Lower leg skin (tissue), 4 donors: ENCODE data around the gene DOHH. TPM values are rescaled to one million over a fixed set of nuclear protein-coding genes. Genes with fewer than 3 reads are reported as not detected.
"Not testable (repeated sequence)": the region's sequence is repeated elsewhere in the genome, so short reads cannot be mapped to it uniquely, and the experiment has no call there.

ENCODE experiments used
- DNase-seq, 2 donors: peaks; one replicate each; pipeline ENCODE4 v3.0.0-alpha.2; 2019; ENCODE audit warnings: low spot score in 2 of 2
- H3K4me3 ChIP-seq: fragments of 200-600 bp; sonication (generic); 2 replicates; pipeline ENCODE4 v1.5.1; 2017; ENCODE audit warnings: mild to moderate bottlenecking, low read depth; ENCODE audit not compliant: poor library complexity, severe bottlenecking
- CTCF ChIP-seq, 3 donors: fragments of 450-650 bp; IDR thresholded peaks; one replicate each; pipeline ENCODE4 v1.5.1; 2016; ENCODE audit warnings: antibody characterized with exemption in 3 of 3, mild to moderate bottlenecking in 3 of 3, moderate library complexity in 2 of 3
- POLR2A ChIP-seq, 2 donors: fragments of 450-650 bp; IDR thresholded peaks; one replicate each; pipeline ENCODE4 v1.6.1; 2016 to 2017; ENCODE audit warnings: antibody characterized with exemption in 2 of 2, mild to moderate bottlenecking in 1 of 2, moderate library complexity in 1 of 2
- WGBS, 2 donors: methylation state at CpG; one replicate each; pipeline ENCODE4 v1.1.5; 2018; 5-methylcytosine and 5-hydroxymethylcytosine counted together
- intact Hi-C: fragments of 100-400 bp; cut with DNase I; formaldehyde crosslinking; loops from one replicate; pipeline ENCODE4 v1.15.0; 2023; ENCODE audit warnings: low total_unique reads
- total RNA-seq, 4 donors: library from RNA; depleted of rRNA; stranded (reverse); fragments of >200 nt; gene quantifications; one replicate each; pipeline ENCODE4 v1.1.0, GENCODE V29; 2016

Gene DOHH
- total RNA-seq, 4 donors from 2014 or later, result 20.4 to 28.4 (median 24.1) TPM

DNA sequence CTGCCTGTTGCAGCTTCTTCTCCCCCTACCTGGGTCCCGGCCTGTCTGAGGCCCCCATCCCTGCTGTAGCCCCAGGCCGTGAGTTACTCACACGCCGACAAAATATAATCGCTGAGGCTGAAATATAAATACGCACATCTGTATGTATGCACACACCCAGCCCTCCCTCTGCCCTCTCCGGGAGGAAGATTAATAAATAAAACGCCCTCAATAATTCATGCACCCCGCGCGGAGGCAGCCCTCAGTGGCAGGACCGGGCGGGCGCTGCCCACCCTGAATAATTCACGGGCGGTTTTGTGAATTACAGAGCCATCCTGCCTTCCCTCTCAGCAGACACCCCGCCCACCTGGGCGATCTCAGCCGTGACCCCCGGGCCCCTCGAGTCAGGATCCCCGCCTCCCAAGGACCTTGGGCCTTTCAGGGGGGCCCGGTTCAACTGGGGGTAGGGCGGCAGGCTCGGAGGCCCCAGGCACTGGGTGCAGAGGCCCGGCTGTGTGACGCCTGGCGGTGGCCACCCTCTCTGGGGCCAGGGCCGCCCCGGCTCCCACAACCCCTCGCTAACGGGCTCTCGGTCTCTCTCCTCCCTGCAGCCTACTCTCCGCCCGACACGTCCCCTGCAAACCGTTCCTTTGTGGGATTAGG, 44.4 kb downstream of the DOHH start:
- TF ChIP-seq POLR2A (IDR thresholded peaks at IDR 0.05) (no peak), CTCF (IDR thresholded peaks at IDR 0.05) (no peak)
- no peak overlapping the region for H3K4me3 ChIP-seq
- 79 to 82% methylated on average over 33 to 37 of the region's 37 CpGs for WGBS, 2 donors
- DNase-seq, result no peak
- intact Hi-C loops, result no loop called here

GRCh38 chr19:3455393-3455955, 45.0 kb downstream of the DOHH start:
- intact Hi-C loops, result no loop called here
- no peak overlapping the region for H3K4me3 ChIP-seq
- 81 to 90% methylated on average over 7 of the region's 7 CpGs for WGBS, 2 donors
- TF ChIP-seq CTCF (IDR thresholded peaks at IDR 0.05) (no peak), POLR2A (IDR thresholded peaks at IDR 0.05) (no peak)
- DNase-seq, result no peak

DNA sequence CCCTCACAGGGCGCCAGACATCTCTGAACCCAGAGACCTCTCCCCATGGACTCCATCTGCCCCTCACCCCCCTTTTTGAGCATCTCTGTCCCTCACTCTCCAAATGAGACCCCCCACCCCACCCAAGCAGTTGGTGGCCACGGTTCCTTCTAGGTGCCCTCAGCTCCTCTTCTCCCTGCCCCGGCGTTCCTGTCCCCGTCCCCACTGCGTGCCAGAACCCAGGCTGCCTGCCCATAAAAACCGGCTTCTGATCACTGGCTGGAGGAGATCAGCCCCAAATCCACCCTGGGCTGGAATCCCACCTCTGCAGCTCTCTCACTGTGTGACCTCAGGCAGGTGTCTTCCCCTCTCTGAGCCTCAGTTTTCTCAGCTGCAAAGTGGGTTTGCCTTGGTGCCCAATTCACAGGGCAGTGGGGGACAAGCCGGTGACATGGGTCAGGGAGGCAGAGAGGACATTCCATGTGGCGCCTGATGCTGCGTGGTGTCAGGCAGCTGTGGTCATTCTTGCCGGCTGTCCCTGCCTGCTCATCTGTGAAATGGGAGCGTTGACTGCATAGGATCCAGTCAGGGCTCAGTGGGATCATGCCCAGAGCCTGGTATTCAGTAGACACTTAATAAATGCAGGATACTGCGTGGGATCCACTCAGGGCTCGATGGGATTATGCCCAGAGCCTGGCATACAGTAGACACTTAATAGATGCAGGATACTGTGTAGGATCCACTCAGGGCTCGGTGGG, 45.6 kb downstream of the DOHH start:
- TF ChIP-seq CTCF (IDR thresholded peaks at IDR 0.05) (no peak), POLR2A (IDR thresholded peaks at IDR 0.05) (no peak)
- 95 to 97% methylated on average over 15 of the region's 15 CpGs for WGBS, 2 donors
- intact Hi-C loops, result no loop called here

GRCh38 chr19:3453840-3454239, 46.6 kb downstream of the DOHH start:
- 86 to 87% methylated on average over 22 to 23 of the region's 25 CpGs for WGBS, 2 donors
- no peak for DNase-seq
- TF ChIP-seq CTCF (IDR thresholded peaks at IDR 0.05), result no peak
- no peak for TF ChIP-seq POLR2A (IDR thresholded peaks at IDR 0.05)
- intact Hi-C loops, result no loop called here
- H3K4me3 ChIP-seq, result no peak overlapping the region

More for the DNA sequence above, 45.6 kb downstream of the DOHH start:
- H3K4me3 ChIP-seq, result no peak overlapping the region
- no peak for DNase-seq

GRCh38 chr19:3452942-3453214, 47.6 kb downstream of the DOHH start:
- H3K4me3 ChIP-seq, intact Hi-C loops, DNase-seq: not testable (repeated sequence)
- 98% methylated on average over 10 of the region's 10 CpGs for WGBS, 2 donors

- WGBS, 2 donors, result 90 to 92% methylated on average over 38 of the region's 38 CpGs
- intact Hi-C loops, result no loop called here
- H3K4me3 ChIP-seq, result no peak overlapping the region
- DNase-seq, result no peak
- no peak for TF ChIP-seq POLR2A (IDR thresholded peaks at IDR 0.05)
- no peak for TF ChIP-seq CTCF (IDR thresholded peaks at IDR 0.05)
Measured at GRCh38 chr19:3452171-3452941, 48.1 kb downstream of the DOHH start.
